Rectal smooth muscle tissue (tissue), 1 donor: ENCODE measurements around the gene ATP13A4.

Experiments used
- H3K27ac ChIP-seq: one replicate; pipeline ENCODE4 v1.7.0; 2013; ENCODE audit warnings: low read depth, low read length, inconsistent platforms
- H3K27me3 ChIP-seq: one replicate; pipeline ENCODE4 v1.7.0; 2013; ENCODE audit warnings: low read length; ENCODE audit not compliant: control insufficient read depth, insufficient read depth
- H3K36me3 ChIP-seq: one replicate; pipeline ENCODE4 v1.7.0; 2013; ENCODE audit warnings: low read length; ENCODE audit not compliant: control insufficient read depth, insufficient read depth
- H3K4me1 ChIP-seq: one replicate; pipeline ENCODE4 v1.7.0; 2013; ENCODE audit warnings: low read length; ENCODE audit not compliant: control insufficient read depth, insufficient read depth
- H3K4me3 ChIP-seq: one replicate; pipeline ENCODE4 v1.7.0; 2013; ENCODE audit warnings: low read length
- H3K9ac ChIP-seq: one replicate; pipeline ENCODE4 v1.7.0; 2013; ENCODE audit warnings: low read length

Gene ATP13A4

GRCh38 chr3:193367868-193368267, 186.8 kb downstream of the ATP13A4 start:
- Histone ChIP-seq H3K27me3 (peaks cover 2% of the 10 kb centered on the region), H3K36me3 (no peaks in the 10 kb centered on the region), H3K4me3 (no peak overlapping the region), H3K4me1 (no peaks in the 10 kb centered on the region), H3K27ac (no peak overlapping the region), H3K9ac (no peak overlapping the region)

DNA sequence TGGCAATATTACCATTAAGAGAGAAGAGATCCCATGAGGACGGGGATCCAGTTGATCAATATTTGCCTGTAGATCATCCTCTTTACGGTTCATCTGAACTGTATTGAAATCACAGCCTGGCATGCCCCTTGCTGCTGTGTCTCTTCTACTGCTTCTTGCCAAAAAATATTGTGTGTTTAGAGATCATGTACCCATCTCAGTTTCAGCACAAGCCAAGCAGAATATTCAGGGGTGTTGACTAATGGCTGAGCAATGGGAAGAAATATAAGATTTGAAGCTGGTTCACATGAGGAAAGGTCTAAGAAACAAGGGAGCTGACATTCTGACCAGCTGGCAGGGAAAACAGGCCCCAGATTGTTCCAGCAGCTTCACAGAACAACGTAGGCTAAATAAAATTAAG, 197.4 kb downstream of the ATP13A4 start:
- Histone ChIP-seq H3K4me3 (no peak overlapping the region), H3K27me3 (no peaks in the 10 kb centered on the region), H3K27ac (no peak overlapping the region), H3K36me3 (no peaks in the 10 kb centered on the region), H3K9ac (no peak overlapping the region), H3K4me1 (no peaks in the 10 kb centered on the region)

GRCh38 chr3:193354423-193354822, 200.3 kb downstream of the ATP13A4 start:
- no peak overlapping the region for H3K4me3 ChIP-seq
- no peaks in the 10 kb centered on the region for H3K4me1 ChIP-seq
- no peak overlapping the region for H3K27ac ChIP-seq
- no peak overlapping the region for H3K9ac ChIP-seq
- no peaks in the 10 kb centered on the region for H3K27me3 ChIP-seq
- H3K36me3 ChIP-seq = no peaks in the 10 kb centered on the region
